ENCODE results near the gene SAYSD1. TPM values are rescaled to one million over a fixed set of nuclear protein-coding genes. Genes with fewer than 3 reads are reported as not detected.
A peak's percentile ranks its signal among the peaks of the same experiment; 100 is the strongest.

The SAYSD1 gene
- total RNA-seq, 3 donors from 2014 or later (not counting 1 experiment from before 2014, with no cell fraction given) = 11.3 to 13.1 (median 11.5) TPM

GRCh38 chr6:39086711-39087110 is 28.3 kb downstream of the SAYSD1 start:
- peak overlapping the region in 1 of 2 donors; percentile 61 for H3K27ac Mint-ChIP-seq
- H3K36me3 Mint-ChIP-seq = peaks cover 6% of the 10 kb centered on the region
- DNase-seq = no peak
- no peak overlapping the region for H3K4me3 ChIP-seq (ENCODE audit: low read length)
- WGBS (ENCODE audit: insufficient coverage) = 77% methylated on average over 6 of the region's 6 CpGs
- TF ChIP-seq CTCF (IDR thresholded peaks at IDR 0.05) = no peak
- no peaks in the 10 kb centered on the region for H3K9me3 ChIP-seq (ENCODE audit: control insufficient read depth, insufficient read depth, low read length)
- no peak overlapping the region for H3K4me3 Mint-ChIP-seq
- H3K4me1 ChIP-seq (ENCODE audit: control insufficient read depth, insufficient read depth, low read length) = peaks cover 10% of the 10 kb centered on the region
- peaks cover 6% of the 10 kb centered on the region for H3K27me3 ChIP-seq (ENCODE audit: control insufficient read depth, insufficient read depth, low read length)
- no peak overlapping the region for H3K27ac ChIP-seq (ENCODE audit: low read length)
- H3K27me3 Mint-ChIP-seq (ENCODE audit: low read depth in 2 of 2) = peaks cover 3 to 22% of the 10 kb centered on the region in 2 donors
- no peaks in the 10 kb centered on the region for H3K9me3 Mint-ChIP-seq
- H3K4me1 Mint-ChIP-seq = peaks cover 17 to 19% of the 10 kb centered on the region in 2 donors
- no peaks in the 10 kb centered on the region for H3K36me3 ChIP-seq (ENCODE audit: control insufficient read depth, insufficient read depth, low read length)
- no peak for ATAC-seq
- intact Hi-C loops (cut with micrococcal nuclease) = no loop called here

GRCh38 chr6:39086294-39086693 is 28.7 kb downstream of the SAYSD1 start:
- Histone ChIP-seq H3K27me3 (ENCODE audit: control insufficient read depth, insufficient read depth, low read length) (peaks cover 6% of the 10 kb centered on the region), H3K4me3 (ENCODE audit: low read length) (no peak overlapping the region), H3K27ac (ENCODE audit: low read length) (no peak overlapping the region), H3K9me3 (ENCODE audit: control insufficient read depth, insufficient read depth, low read length) (no peaks in the 10 kb centered on the region), H3K36me3 (ENCODE audit: control insufficient read depth, insufficient read depth, low read length) (no peaks in the 10 kb centered on the region), H3K4me1 (ENCODE audit: control insufficient read depth, insufficient read depth, low read length) (peaks cover 10% of the 10 kb centered on the region)
- Mint-ChIP-seq H3K4me1 (peaks cover 17 to 19% of the 10 kb centered on the region in 2 donors), H3K27ac (peak overlapping the region in 1 of 2 donors; percentile 61), H3K27me3 (ENCODE audit: low read depth in 2 of 2) (peaks cover 0 to 18% of the 10 kb centered on the region in 2 donors), H3K36me3 (peaks cover 2% of the 10 kb centered on the region), H3K4me3 (no peak overlapping the region), H3K9me3 (no peaks in the 10 kb centered on the region)
- 54% methylated on average over 6 of the region's 7 CpGs for WGBS (ENCODE audit: insufficient coverage)
- TF ChIP-seq CTCF (IDR thresholded peaks at IDR 0.05) = no peak
- ATAC-seq = peak; percentile 57 to 82 (median 79)
- intact Hi-C loops (cut with micrococcal nuclease) = no loop called here
- DNase-seq = peak; percentile 17 to 19

- peaks cover 6% of the 10 kb centered on the region for H3K27me3 ChIP-seq (ENCODE audit: control insufficient read depth, insufficient read depth, low read length)
Measured at GRCh38 chr6:39085129-39085797, 29.7 kb downstream of the SAYSD1 start.

More at GRCh38 chr6:39085129-39085797, 29.7 kb downstream of the SAYSD1 start:
- Histone ChIP-seq H3K27ac (ENCODE audit: low read length) (no peak overlapping the region), H3K36me3 (ENCODE audit: control insufficient read depth, insufficient read depth, low read length) (no peaks in the 10 kb centered on the region), H3K9me3 (ENCODE audit: control insufficient read depth, insufficient read depth, low read length) (no peaks in the 10 kb centered on the region), H3K4me3 (ENCODE audit: low read length) (no peak overlapping the region), H3K4me1 (ENCODE audit: control insufficient read depth, insufficient read depth, low read length) (peaks cover 10% of the 10 kb centered on the region)
- H3K27ac Mint-ChIP-seq = no peak overlapping the region
- no peak overlapping the region for H3K4me3 Mint-ChIP-seq
- no peaks in the 10 kb centered on the region for H3K36me3 Mint-ChIP-seq
- WGBS (ENCODE audit: insufficient coverage) = 83% methylated on average over 3 of the region's 5 CpGs
- peaks cover 0 to 10% of the 10 kb centered on the region in 2 donors for H3K27me3 Mint-ChIP-seq (ENCODE audit: low read depth in 2 of 2)
- DNase-seq (peak in 1 of 2 donors; percentile 10), ATAC-seq (no peak)
- no peak for TF ChIP-seq CTCF (IDR thresholded peaks at IDR 0.05)
- peaks cover 16 to 17% of the 10 kb centered on the region in 2 donors for H3K4me1 Mint-ChIP-seq
- no peaks in the 10 kb centered on the region for H3K9me3 Mint-ChIP-seq
- intact Hi-C loops (cut with micrococcal nuclease) = no loop called here

All from natural killer cell (primary cell).